Stimulated activated CD4-positive, alpha-beta T cell treated with anti-CD3 and anti-CD28 coated beads, Interleukin-15, amount 100 ng/mL, for 1 hour (primary cell): ENCODE data around the gene RPS23.
A peak's percentile ranks its signal among the peaks of the same experiment; 100 is the strongest.
"Not testable (repeated sequence)": the region's sequence is repeated elsewhere in the genome, so short reads cannot be mapped to it uniquely, and the experiment has no call there.

Experiments
- DNase-seq, 2 donors: peaks; one replicate each; pipeline ENCODE4 v3.0.0-alpha.2; 2020; ENCODE audit warnings: low read depth in 1 of 2, low spot score in 1 of 2

RPS23 gene

DNA sequence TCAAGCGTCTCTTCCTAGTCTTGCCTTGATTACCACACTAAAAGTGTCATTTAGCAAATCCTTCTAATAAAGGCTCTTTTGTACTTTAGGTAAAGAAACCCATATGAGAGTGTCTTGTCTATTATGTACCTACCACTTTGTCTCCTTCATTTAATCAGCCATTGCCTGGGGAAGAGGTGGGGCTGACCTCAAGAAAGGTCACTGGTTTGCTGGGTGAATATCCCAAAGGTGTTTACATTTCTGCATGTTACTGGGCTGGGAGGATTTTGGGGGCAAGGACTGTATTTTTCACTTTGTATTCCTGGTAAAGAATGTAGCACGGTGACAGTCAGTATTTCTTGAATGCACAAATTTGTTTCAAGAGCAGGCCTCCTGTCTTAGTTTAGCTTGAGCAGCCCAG, 11.9 kb upstream of the RPS23 start:
- no peak for DNase-seq

GRCh38 chr5:82287625-82288024, 9.5 kb upstream of the RPS23 start:
- no peak for DNase-seq

GRCh38 chr5:82285206-82285605, 7.1 kb upstream of the RPS23 start:
- DNase-seq = no peak

DNA sequence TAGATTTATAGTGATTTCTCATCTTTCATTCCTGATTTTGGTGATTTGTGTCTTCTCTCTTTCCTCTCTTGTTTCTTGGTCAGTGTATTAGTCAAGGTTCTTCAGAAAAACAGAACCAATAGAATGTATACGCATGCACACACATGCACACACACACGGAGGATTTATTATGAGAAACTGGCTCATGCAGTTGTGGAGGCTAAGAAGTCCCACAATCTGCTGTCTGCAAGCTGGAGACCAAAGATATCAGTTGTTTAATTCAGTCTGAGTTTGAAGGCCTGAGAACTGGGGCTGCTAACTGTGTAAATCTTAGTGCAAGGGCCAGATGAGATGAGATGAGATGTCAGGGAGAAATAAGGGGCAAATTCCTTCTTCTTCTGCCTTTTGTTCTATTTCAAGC, 5.7 kb upstream of the RPS23 start:
- DNase-seq = no peak

DNA sequence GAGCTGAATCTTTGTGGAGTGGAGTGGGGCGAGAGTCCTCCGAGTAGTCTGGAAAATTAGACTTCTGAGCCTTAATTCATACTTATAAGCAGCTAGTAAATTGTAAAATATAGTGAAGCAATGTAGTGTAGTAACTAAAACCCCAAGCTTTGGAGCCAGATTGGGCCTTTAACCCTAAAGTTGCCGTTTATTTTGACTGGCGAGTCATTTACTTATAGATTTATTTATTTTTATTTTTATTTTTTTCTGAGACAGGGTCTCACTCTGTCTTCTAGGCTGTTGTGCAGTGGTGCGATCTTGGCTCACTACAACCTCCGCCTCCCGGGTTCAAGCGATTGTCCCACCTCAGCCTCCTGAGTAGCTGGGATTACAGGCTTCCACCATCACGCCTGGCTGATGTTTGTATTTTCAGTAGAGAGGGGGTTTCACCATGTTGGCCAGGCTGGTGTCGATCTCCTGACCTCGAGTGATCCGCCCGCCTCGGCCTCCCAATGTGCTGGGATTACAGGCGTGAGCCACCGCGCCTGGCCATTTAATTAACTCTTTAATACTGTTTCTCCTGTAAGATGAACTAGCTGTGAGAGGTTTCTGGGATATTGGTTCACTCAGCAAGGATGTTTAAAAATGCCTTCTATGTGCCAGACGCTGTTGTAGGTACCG, 687 bp upstream of the RPS23 start:
- no peak for DNase-seq

DNA sequence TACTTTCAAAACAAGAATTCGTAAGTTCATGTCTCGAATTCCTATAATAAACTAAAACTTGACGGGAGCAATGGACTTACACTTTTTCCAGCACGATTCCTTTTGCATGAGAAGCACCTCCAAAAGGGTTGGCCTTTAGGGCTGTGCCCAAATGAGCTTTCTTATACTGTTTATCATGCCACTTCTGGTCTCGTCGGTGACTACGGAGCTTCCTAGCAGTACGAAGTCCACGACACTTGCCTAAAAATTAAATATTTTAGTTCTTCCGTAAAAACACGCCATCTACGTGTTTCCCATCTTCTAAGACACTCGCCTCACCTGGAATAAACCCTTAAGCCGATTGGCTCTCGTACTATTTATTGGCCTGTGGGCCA, 554 bp downstream of the RPS23 start:
- no peak for DNase-seq

DNA sequence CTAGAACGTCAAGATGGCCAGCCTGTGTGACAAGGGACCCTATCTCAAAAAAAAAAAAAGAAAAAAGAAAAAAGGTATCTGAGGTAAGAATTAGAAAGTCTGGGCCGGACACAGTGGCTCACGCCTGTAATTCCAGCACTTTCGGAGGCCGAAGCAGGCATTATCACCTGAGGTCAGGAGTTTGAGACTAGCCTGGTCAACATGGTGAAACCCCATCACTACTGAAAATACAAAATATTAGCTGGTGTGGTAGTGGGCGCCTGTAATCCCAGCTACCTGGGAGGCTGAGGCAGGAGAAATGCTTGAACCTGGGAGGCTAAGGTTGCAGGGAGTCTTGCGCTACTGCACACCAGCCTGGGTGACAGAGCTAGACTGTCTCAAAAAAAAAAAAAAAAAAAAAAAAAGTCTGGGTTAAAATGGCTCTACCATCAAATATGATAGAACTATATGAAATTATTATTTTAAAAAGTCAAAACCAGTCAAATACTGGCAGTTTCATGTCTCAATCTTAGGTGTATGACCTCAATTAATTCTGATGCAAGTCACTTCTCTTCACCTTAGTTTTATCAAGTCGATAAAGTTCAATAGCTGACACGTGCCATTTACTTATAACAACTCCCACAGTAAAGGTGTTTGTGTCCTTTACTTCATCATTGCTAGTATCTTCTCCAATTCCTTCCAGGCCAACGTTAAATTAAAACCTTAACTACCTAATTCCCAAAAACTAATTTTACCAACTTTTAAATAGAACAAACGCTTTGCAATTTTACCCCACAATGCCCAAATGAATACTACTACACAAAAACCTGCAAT, 1.1 kb downstream of the RPS23 start:
- DNase-seq = no peak

DNA sequence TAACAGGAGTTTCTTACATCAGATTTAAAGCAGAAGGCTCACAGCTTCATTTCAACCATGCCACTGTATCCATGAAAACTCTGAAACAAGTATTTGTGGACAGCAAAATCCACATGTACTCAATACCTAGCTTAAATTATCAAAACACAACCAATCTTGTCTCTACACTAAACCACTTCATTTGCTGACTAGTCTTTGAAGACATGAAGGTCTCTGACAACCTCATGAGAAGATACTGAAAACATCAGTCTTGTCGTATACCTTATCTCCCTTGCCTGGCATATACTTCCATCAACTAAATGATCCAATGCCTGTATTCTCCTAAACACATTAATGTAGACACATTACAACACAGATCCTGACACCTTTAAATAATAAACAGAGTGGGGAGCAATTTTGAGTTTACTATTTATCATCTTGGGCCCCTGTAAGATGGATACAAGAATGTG, 2.9 kb downstream of the RPS23 start:
- no peak for DNase-seq

- DNase-seq = peak in 1 of 2 donors; percentile 20
These were observed 3.6 kb downstream of the RPS23 start for GRCh38 chr5:82274343-82275211.

GRCh38 chr5:82273426-82273825, 4.7 kb downstream of the RPS23 start:
- not testable (repeated sequence) for DNase-seq

DNA sequence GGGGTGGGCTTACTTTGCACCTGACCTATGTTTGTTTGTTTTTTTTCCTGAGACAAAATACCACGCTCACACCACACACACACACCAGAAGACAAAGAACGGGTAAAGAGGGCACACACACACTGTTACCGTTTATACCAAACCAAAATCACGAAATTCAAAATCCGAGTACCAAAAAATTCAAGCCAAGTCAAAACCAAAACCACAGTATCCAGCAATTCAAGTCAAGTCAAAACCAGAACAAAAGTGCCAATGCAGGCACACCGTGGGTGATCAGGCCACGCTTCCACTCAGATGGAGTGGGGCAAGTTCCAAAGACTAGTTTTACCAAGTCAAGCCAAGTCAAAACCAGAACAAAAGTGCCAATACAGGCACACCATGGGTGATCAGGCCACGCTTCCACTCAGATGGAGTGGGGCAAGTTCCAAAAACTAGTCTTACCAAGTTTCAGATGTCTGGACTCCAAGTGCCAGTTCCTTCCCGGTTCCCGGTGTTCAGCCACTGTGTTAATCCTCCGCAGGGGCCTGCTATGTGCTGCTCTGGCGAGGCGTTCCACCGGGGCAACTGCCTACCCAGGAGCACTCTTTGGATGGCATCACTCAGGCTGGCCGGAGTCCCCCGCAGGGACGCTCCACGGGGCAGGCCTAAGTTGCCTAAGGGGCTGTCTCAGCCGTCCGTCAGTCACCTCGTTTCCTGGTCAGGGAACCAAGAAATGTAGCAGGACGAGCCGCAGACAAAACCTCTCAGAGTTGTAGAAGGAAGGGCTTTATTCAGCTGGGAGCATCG, 5.4 kb downstream of the RPS23 start:
- DNase-seq = not testable (repeated sequence)

- DNase-seq = not testable (repeated sequence)
These were observed 8.8 kb downstream of the RPS23 start for GRCh38 chr5:82269363-82269762.

DNA sequence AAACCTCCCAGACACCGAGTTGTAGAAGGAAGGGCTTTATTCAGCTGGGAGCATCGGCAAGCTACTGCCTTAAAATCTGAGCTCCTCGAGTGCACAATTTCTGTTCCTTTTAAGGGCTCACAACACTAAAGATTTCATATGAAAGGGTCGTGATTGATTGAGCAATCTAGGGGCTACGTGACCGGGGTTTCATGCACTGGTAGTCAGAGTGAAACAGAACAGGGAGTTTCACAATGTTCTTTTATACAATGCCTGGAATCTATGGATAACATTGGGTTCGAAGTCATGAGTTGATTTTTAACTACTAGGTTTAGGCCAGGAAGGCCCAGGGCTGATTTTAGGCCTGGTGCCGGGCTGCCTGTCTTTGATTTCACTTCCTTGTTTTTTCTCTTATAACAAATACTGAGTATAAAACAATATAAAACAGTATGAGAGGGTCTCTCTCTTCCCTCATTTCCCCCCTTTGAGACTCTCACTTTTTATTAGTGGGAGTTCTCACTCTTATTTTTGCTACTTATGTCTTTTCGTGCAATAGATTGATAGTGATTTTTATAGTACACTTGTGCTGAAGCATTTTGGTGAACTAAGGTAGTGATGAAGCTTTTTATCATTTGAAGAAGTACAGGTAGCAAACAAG, 10.7 kb downstream of the RPS23 start:
- DNase-seq = not testable (repeated sequence)

- DNase-seq = no peak
These were observed 13.1 kb downstream of the RPS23 start for GRCh38 chr5:82265047-82265446.

- DNase-seq = no peak
These were observed 18.9 kb downstream of the RPS23 start for GRCh38 chr5:82259172-82259800.

DNA sequence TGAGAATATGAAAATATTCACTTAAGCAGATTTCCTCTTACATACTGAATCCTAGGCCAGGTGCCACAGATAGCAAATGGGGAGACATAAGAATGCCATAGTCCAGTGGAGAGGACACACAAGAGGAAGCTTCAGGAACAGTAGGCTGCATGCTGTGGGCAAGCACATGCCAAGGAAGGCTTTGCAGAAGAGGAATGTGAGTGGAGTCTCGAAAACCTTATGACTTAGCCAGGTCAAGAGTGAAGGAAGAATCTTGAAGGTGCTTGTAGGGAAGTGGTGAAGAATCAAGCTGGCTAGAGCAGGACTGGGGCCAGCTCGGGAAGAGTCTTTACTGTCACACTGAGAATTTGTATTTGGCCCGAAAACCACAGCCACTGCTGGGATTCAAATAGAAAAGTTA, 20.4 kb downstream of the RPS23 start:
- DNase-seq = no peak

- no peak for DNase-seq
These were observed 20.9 kb downstream of the RPS23 start for GRCh38 chr5:82257247-82257646.

DNA sequence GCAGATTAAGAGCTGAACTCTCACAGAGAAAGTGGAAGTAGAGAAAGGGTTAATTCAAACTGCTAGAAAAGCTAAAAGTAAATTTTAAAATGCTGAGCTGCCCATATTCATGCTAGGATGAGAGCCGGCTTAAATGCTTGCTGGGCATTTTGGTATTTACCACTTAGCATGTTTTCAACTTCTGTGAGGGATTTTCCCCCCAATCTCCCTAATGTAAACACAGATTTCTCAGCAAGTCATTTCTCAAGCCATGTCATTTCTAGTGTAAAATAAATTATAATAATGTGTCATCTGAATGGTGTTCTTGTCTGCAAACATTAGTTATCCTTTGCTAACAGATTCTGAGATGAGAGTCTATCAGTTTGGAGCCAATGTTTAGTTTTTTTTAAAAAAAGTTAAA, 22.3 kb downstream of the RPS23 start:
- no peak for DNase-seq

- DNase-seq = no peak
These were observed 25.4 kb downstream of the RPS23 start for GRCh38 chr5:82252744-82253143.

DNA sequence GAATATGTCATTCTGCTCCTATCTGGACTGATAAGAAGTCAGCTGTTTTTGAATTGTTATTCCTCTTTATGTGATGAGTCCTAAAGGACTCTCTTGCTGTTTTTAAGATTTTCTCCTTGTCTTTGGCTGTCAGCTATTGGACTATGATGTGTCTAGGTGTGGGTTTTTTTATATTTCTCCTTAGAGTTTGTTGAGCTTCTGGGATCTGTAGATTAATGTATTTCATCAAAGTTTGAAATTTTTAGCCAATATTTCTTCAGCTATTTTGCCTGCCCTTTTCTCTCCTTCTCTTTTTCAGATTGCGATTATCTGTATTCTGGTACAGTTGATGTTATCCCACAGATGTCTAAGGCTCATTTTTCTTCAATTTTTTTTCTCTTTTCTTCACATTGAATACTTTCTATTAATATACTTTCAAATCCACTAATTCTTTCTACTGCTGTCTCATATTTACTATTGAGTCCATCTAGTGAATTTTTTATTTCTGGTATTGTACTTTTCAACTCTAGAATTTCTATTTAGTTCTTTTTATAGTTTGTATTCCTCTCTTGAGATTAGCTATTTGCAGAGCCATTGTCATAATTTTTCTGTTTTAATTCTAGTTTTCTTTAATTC, 31.1 kb downstream of the RPS23 start:
- DNase-seq = no peak
